Loucy (cell line): ENCODE measurements around the gene NDE1.

Source experiments
- H2AFZ ChIP-seq: fragments of 200-600 bp; sonication (generic); 2 replicates; pipeline ENCODE4 v1.6.0; 2016; ENCODE audit warnings: antibody characterized with exemption, mild to moderate bottlenecking, low read length, moderate library complexity
- H3F3A ChIP-seq: fragments of 200-600 bp; 2 replicates; pipeline ENCODE4 v1.6.0; 2016; ENCODE audit warnings: antibody characterized with exemption, low read depth, mild to moderate bottlenecking
- H3K27me3 ChIP-seq: fragments of 200-600 bp; sonication (generic); 2 replicates; pipeline ENCODE4 v1.6.1; 2014; ENCODE audit warnings: low read length, mild to moderate bottlenecking; ENCODE audit not compliant: insufficient read depth, poor library complexity, severe bottlenecking
- H3K36me3 ChIP-seq: fragments of 200-600 bp; sonication (generic); 2 replicates; pipeline ENCODE4 v1.6.1; 2016; ENCODE audit warnings: low read length; ENCODE audit not compliant: insufficient read depth
- H3K4me1 ChIP-seq: fragments of 200-600 bp; sonication (generic); 2 replicates; pipeline ENCODE4 v1.5.1; 2014; ENCODE audit warnings: low read length, mild to moderate bottlenecking; ENCODE audit not compliant: insufficient read depth, poor library complexity, severe bottlenecking
- H3K4me2 ChIP-seq: fragments of 200-600 bp; sonication (generic); 2 replicates; pipeline ENCODE4 v1.6.0; 2014; ENCODE audit warnings: antibody characterized with exemption, low read length, low read depth, mild to moderate bottlenecking; ENCODE audit not compliant: poor library complexity, severe bottlenecking
- H3K4me3 ChIP-seq: fragments of 200-600 bp; sonication (generic); 2 replicates; pipeline ENCODE4 v1.5.1; 2014; ENCODE audit warnings: low read length, mild to moderate bottlenecking, mixed read lengths; ENCODE audit not compliant: poor library complexity, severe bottlenecking
- H3K79me2 ChIP-seq: fragments of 200-600 bp; sonication (generic); 2 replicates; pipeline ENCODE4 v1.6.1; 2014; ENCODE audit warnings: low read length; ENCODE audit not compliant: insufficient read depth
- H3K9ac ChIP-seq: fragments of 200-600 bp; sonication (generic); 2 replicates; pipeline ENCODE4 v1.6.0; 2014; ENCODE audit warnings: mild to moderate bottlenecking, low read depth, low read length, moderate library complexity; ENCODE audit not compliant: poor library complexity, severe bottlenecking
- H3K9me2 ChIP-seq: fragments of 200-600 bp; sonication (generic); replicated peaks from 2 replicates; pipeline ENCODE4 v1.6.1; 2016; ENCODE audit warnings: low read depth, low read length, mixed read lengths
- H3K9me3 ChIP-seq: fragments of 200-600 bp; sonication (generic); 2 replicates; pipeline ENCODE4 v1.6.1; 2014; ENCODE audit warnings: mild to moderate bottlenecking, antibody characterized with exemption, low read length, low read depth; ENCODE audit not compliant: insufficient read depth
- H4K20me1 ChIP-seq: fragments of 200-600 bp; sonication (generic); 2 replicates; pipeline ENCODE4 v1.6.0; 2014; ENCODE audit warnings: antibody characterized with exemption, low read length, mild to moderate bottlenecking; ENCODE audit not compliant: insufficient read depth, poor library complexity, severe bottlenecking
- EZH2phosphoT487 ChIP-seq: fragments of 200-600 bp; IDR thresholded peaks from 2 replicates; pipeline ENCODE4 v1.6.1; 2018; ENCODE audit warnings: antibody characterized with exemption, mild to moderate bottlenecking, moderate library complexity, borderline replicate concordance
- TF ChIP-seq, protein P1 (sequence below): fragments of 200-600 bp; sonication (generic); conservative IDR thresholded peaks from 2 replicates; pipeline ENCODE4 v1.5.1; 2014; ENCODE audit warnings: mild to moderate bottlenecking, antibody characterized with exemption, low read length

Gene NDE1

DNA sequence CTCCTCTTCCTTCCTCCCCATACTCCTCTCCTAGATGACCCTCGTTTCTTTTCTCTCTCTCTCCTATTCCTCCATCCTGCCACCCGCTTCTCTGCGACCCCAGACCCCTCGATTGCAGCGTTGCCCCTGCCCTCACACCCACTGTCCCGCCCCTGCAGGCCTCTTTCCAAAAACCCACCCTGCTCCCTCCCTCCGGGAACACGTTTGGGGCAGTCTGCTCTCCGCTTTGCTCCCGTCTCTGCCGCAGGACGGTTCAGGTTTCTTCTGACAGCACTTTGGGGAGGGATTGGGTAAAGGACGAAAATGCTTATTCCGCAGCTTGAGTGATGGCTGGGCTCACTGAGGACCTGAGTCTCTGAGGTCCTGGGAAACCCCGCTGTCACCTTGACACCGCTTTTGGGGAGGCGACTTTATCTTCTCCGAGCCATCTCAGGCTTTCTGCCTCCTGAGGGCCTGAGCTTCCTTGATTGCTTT lies 690 bp downstream of the NDE1 start:
- Histone ChIP-seq H3F3A (no peaks in the 10 kb centered on the region), H3K4me2 (peak overlapping the region; percentile 73), H3K9ac (peak overlapping the region; percentile 88), H3K9me3 (no peaks in the 10 kb centered on the region), H2AFZ (peak overlapping the region; percentile 88; the same call in 1 of the 2 replicates), H3K4me3 (peak overlapping the region; percentile 92), H3K9me2 (no peaks in the 10 kb centered on the region), H3K79me2 (peaks cover 56% of the 10 kb centered on the region), H3K4me1 (peaks cover 13% of the 10 kb centered on the region), H4K20me1 (peaks cover 9% of the 10 kb centered on the region), H3K27me3 (no peaks in the 10 kb centered on the region), H3K36me3 (no peaks in the 10 kb centered on the region)
- TF ChIP-seq, protein P1, sequence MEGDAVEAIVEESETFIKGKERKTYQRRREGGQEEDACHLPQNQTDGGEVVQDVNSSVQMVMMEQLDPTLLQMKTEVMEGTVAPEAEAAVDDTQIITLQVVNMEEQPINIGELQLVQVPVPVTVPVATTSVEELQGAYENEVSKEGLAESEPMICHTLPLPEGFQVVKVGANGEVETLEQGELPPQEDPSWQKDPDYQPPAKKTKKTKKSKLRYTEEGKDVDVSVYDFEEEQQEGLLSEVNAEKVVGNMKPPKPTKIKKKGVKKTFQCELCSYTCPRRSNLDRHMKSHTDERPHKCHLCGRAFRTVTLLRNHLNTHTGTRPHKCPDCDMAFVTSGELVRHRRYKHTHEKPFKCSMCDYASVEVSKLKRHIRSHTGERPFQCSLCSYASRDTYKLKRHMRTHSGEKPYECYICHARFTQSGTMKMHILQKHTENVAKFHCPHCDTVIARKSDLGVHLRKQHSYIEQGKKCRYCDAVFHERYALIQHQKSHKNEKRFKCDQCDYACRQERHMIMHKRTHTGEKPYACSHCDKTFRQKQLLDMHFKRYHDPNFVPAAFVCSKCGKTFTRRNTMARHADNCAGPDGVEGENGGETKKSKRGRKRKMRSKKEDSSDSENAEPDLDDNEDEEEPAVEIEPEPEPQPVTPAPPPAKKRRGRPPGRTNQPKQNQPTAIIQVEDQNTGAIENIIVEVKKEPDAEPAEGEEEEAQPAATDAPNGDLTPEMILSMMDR = no peak
- no peak for TF ChIP-seq EZH2phosphoT487

- Histone ChIP-seq H3K36me3 (no peaks in the 10 kb centered on the region), H3K9me3 (no peaks in the 10 kb centered on the region), H3K4me1 (peaks cover 13% of the 10 kb centered on the region), H2AFZ (no peak overlapping the region), H3K9me2 (no peaks in the 10 kb centered on the region), H4K20me1 (peaks cover 9% of the 10 kb centered on the region), H3K27me3 (no peaks in the 10 kb centered on the region), H3K9ac (no peak overlapping the region), H3K4me3 (peak overlapping the region; percentile 21), H3K79me2 (peaks cover 67% of the 10 kb centered on the region), H3K4me2 (peak overlapping the region; percentile 64), H3F3A (no peaks in the 10 kb centered on the region)
- TF ChIP-seq EZH2phosphoT487 = no peak
- TF ChIP-seq, protein P1 = no peak
Observed at GRCh38 chr16:15652293-15653001, 2.4 kb downstream of the NDE1 start.

DNA sequence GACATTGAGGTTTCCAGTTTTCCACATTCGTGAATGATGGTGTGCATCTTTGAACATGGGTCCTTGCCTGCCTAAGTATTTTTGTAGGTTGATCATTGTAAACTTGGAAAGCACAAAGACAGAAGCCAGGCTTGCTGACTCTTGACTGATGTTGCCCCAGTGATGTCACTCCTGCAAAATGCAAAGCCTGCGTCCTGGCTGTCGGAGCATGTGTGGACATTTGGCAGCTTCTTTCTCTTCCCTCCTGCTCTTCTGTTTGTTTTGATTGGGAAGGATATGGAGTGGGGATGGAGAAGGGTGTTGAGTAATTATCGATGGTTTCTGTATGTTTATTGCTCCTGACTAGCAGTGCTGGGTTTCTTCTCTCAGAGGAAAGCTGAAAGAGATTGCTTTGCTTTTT lies 3.2 kb downstream of the NDE1 start:
- H3K36me3 ChIP-seq = no peaks in the 10 kb centered on the region
- H3K27me3 ChIP-seq = no peaks in the 10 kb centered on the region
- H3K4me1 ChIP-seq = peaks cover 13% of the 10 kb centered on the region
- peaks cover 75% of the 10 kb centered on the region for H3K79me2 ChIP-seq
- H3K4me2 ChIP-seq = peak overlapping the region; percentile 64
- H2AFZ ChIP-seq = no peak overlapping the region
- no peak overlapping the region for H3K9ac ChIP-seq
- peaks cover 9% of the 10 kb centered on the region for H4K20me1 ChIP-seq
- no peaks in the 10 kb centered on the region for H3K9me2 ChIP-seq
- H3F3A ChIP-seq = no peaks in the 10 kb centered on the region
- TF ChIP-seq, protein P1 = no peak
- no peak for TF ChIP-seq EZH2phosphoT487
- peak overlapping the region; percentile 46 for H3K4me3 ChIP-seq
- H3K9me3 ChIP-seq = no peaks in the 10 kb centered on the region
